Effector CD8-positive, alpha-beta T cell (primary cell): Measurements from ENCODE around the gene SLC36A4.
"Not testable (repeated sequence)": the region's sequence is repeated elsewhere in the genome, so short reads cannot be mapped to it uniquely, and the experiment has no call there.

Source experiments
- DNase-seq: peaks from one replicate; lab custom pipeline; 2025; lab: John Stamatoyannopoulos, UW

Gene SLC36A4

GRCh38 chr11:93194673-93195291 is 3.0 kb downstream of the SLC36A4 start:
- DNase-seq = no peak

- no peak for DNase-seq
These were observed 4.1 kb downstream of the SLC36A4 start for GRCh38 chr11:93193731-93194130.

GRCh38 chr11:93192163-93192562 is 5.6 kb downstream of the SLC36A4 start:
- no peak for DNase-seq

GRCh38 chr11:93189462-93189861 is 8.3 kb downstream of the SLC36A4 start:
- no peak for DNase-seq

- no peak for DNase-seq
These were observed 9.1 kb downstream of the SLC36A4 start for GRCh38 chr11:93188726-93189125.

GRCh38 chr11:93187290-93187689 is 10.5 kb downstream of the SLC36A4 start:
- DNase-seq = no peak

- DNase-seq = not testable (repeated sequence)
These were observed 19.9 kb downstream of the SLC36A4 start for GRCh38 chr11:93177891-93178290.

- no peak for DNase-seq
These were observed 27.7 kb downstream of the SLC36A4 start for GRCh38 chr11:93169950-93170561.

- DNase-seq = no peak
These were observed 28.6 kb downstream of the SLC36A4 start for GRCh38 chr11:93169143-93169542.

GRCh38 chr11:93166862-93167261 is 30.9 kb downstream of the SLC36A4 start:
- DNase-seq = no peak

GRCh38 chr11:93166194-93166593 is 31.6 kb downstream of the SLC36A4 start:
- DNase-seq = no peak

- DNase-seq = no peak
These were observed 37.0 kb downstream of the SLC36A4 start for GRCh38 chr11:93160808-93161207.

- no peak for DNase-seq
These were observed 37.6 kb downstream of the SLC36A4 start for GRCh38 chr11:93160156-93160555.

GRCh38 chr11:93159721-93160120 is 38.1 kb downstream of the SLC36A4 start:
- DNase-seq = no peak

GRCh38 chr11:93155738-93156137 is 42.1 kb downstream of the SLC36A4 start:
- DNase-seq = no peak

- DNase-seq = no peak
These were observed 52.3 kb downstream of the SLC36A4 start for GRCh38 chr11:93145390-93145915.

GRCh38 chr11:93143800-93144199 is 54.0 kb downstream of the SLC36A4 start:
- no peak for DNase-seq

- no peak for DNase-seq
These were observed 54.6 kb downstream of the SLC36A4 start for GRCh38 chr11:93143186-93143585.

GRCh38 chr11:93133488-93134109 is 64.2 kb downstream of the SLC36A4 start:
- DNase-seq = no peak

GRCh38 chr11:93132836-93133235 is 65.0 kb downstream of the SLC36A4 start:
- DNase-seq = no peak

GRCh38 chr11:93131709-93132108 is 66.1 kb downstream of the SLC36A4 start:
- no peak for DNase-seq

GRCh38 chr11:93128574-93128973 is 69.2 kb downstream of the SLC36A4 start:
- DNase-seq = no peak

- DNase-seq = no peak
These were observed 74.4 kb downstream of the SLC36A4 start for GRCh38 chr11:93123351-93123898.
